WTC11 (cell line): Measurements from ENCODE around the gene CDC16. TPM values are rescaled to one million over a fixed set of nuclear protein-coding genes. Genes with fewer than 3 reads are reported as not detected.
"Not testable (repeated sequence)": the region's sequence is repeated elsewhere in the genome, so short reads cannot be mapped to it uniquely, and the experiment has no call there.

Experiments used
- ATAC-seq: fragments of 200-7000 bp; cut with Tn5 transposase; 2 replicates; pipeline ENCODE4 v1.10.0; 2021; ENCODE audit warnings: mild to moderate bottlenecking, moderate library complexity
- CTCF ChIA-PET: fragments of 300-600 bp; sonication (Branson Sonifier 250); formaldehyde crosslinking; loops from one replicate; lab custom pipeline; 2021; ENCODE audit warnings: antibody characterized with exemption; lab: Charles Lee
- POLR2A ChIA-PET: fragments of 350-600 bp; sonication (Branson Sonifier 250); formaldehyde crosslinking; loops from one replicate; lab custom pipeline; 2021; ENCODE audit warnings: antibody characterized with exemption; lab: Charles Lee
- DNase-seq: peaks from one replicate; pipeline ENCODE4 v3.0.0; 2021; ENCODE audit warnings: low spot score
- H3K27ac Mint-ChIP-seq: 2 replicates; pipeline ENCODE4 v1.8.0; 2021; ENCODE audit warnings: mixed read lengths
- H3K27me3 Mint-ChIP-seq: 2 replicates; pipeline ENCODE4 v1.8.0; 2021; ENCODE audit warnings: low read depth, mild to moderate bottlenecking, moderate library complexity, mixed read lengths
- H3K36me3 Mint-ChIP-seq: 2 replicates; pipeline ENCODE4 v1.8.0; 2021; ENCODE audit warnings: mixed read lengths
- H3K4me1 Mint-ChIP-seq: 2 replicates; pipeline ENCODE4 v1.8.0; 2022; ENCODE audit warnings: mixed read lengths
- H3K4me3 Mint-ChIP-seq: 2 replicates; pipeline ENCODE4 v1.8.0; 2021; ENCODE audit warnings: mild to moderate bottlenecking, moderate library complexity, mixed read lengths
- H3K9me3 Mint-ChIP-seq: 2 replicates; pipeline ENCODE4 v1.8.0; 2021; ENCODE audit warnings: mixed read lengths
- ATF6 ChIP-seq: sonication (generic); formaldehyde crosslinking; IDR thresholded peaks from 2 replicates; pipeline ENCODE4 v1.8.1; 2023; ENCODE audit warnings: mild to moderate bottlenecking, missing genetic modification reagents
- CBFB ChIP-seq: sonication (generic); formaldehyde crosslinking; IDR thresholded peaks from 2 replicates; pipeline ENCODE4 v1.8.1; 2022; ENCODE audit warnings: mild to moderate bottlenecking, low read depth, missing genetic modification reagents
- CREM ChIP-seq: sonication (generic); formaldehyde crosslinking; IDR thresholded peaks from 2 replicates; pipeline ENCODE4 v1.8.1; 2022; ENCODE audit warnings: mild to moderate bottlenecking, missing genetic modification reagents, moderate library complexity
- FOXP4 ChIP-seq: sonication (generic); formaldehyde crosslinking; IDR thresholded peaks from 2 replicates; pipeline ENCODE4 v1.8.0; 2022; ENCODE audit warnings: mild to moderate bottlenecking, missing genetic modification reagents
- GABPB1 ChIP-seq: sonication (generic); formaldehyde crosslinking; IDR thresholded peaks from 2 replicates; pipeline ENCODE4 v1.8.1; 2023; ENCODE audit warnings: mild to moderate bottlenecking, missing genetic modification reagents
- GRHL2 ChIP-seq: fragments of 250-450 bp; sonication (Bioruptor Pico); IDR thresholded peaks from 2 replicates; pipeline ENCODE4 v1.8.0; 2022; ENCODE audit warnings: mild to moderate bottlenecking, moderate library complexity; ENCODE audit not compliant: insufficient replicate concordance, severe bottlenecking
- HMGXB4 ChIP-seq: sonication (generic); formaldehyde crosslinking; IDR thresholded peaks from 2 replicates; pipeline ENCODE4 v1.8.1; 2023; ENCODE audit warnings: mild to moderate bottlenecking, moderate library complexity, missing genetic modification reagents
- IRF2 ChIP-seq: sonication (generic); formaldehyde crosslinking; IDR thresholded peaks from 2 replicates; pipeline ENCODE4 v1.8.0; 2022; ENCODE audit warnings: low read depth, missing genetic modification reagents, borderline replicate concordance
- MYBL2 ChIP-seq: sonication (generic); formaldehyde crosslinking; IDR thresholded peaks from 2 replicates; pipeline ENCODE4 v1.8.1; 2023; ENCODE audit warnings: mild to moderate bottlenecking, moderate library complexity, missing genetic modification reagents
- NR1H2 ChIP-seq: sonication (generic); formaldehyde crosslinking; IDR thresholded peaks from 2 replicates; pipeline ENCODE4 v1.9.0; 2021; ENCODE audit warnings: mild to moderate bottlenecking, moderate library complexity, missing genetic modification reagents
- RELA ChIP-seq: sonication (generic); formaldehyde crosslinking; IDR thresholded peaks from 2 replicates; pipeline ENCODE4 v1.8.1; 2022; ENCODE audit warnings: missing genetic modification reagents, mild to moderate bottlenecking, borderline replicate concordance
- SOX15 ChIP-seq: fragments of 250-450 bp; sonication (Bioruptor Pico); IDR thresholded peaks from 2 replicates; pipeline ENCODE4 v1.9.0; 2021; ENCODE audit warnings: mild to moderate bottlenecking
- TEAD4 ChIP-seq: sonication (generic); formaldehyde crosslinking; IDR thresholded peaks from 2 replicates; pipeline ENCODE4 v1.8.0; 2022; ENCODE audit warnings: mild to moderate bottlenecking, missing genetic modification reagents
- TP53 ChIP-seq: sonication (generic); formaldehyde crosslinking; IDR thresholded peaks from 2 replicates; pipeline ENCODE4 v1.8.1; 2023; ENCODE audit warnings: mild to moderate bottlenecking, missing genetic modification reagents
- ZBTB21 ChIP-seq: sonication (generic); formaldehyde crosslinking; IDR thresholded peaks from 2 replicates; pipeline ENCODE4 v1.8.1; 2023; ENCODE audit warnings: mild to moderate bottlenecking, missing genetic modification reagents, borderline replicate concordance
- ZBTB43 ChIP-seq: sonication (generic); formaldehyde crosslinking; IDR thresholded peaks from 2 replicates; pipeline ENCODE4 v1.8.1; 2023; ENCODE audit warnings: mild to moderate bottlenecking, missing genetic modification reagents
- ZNF138 ChIP-seq: sonication (generic); formaldehyde crosslinking; conservative IDR thresholded peaks from 2 replicates; pipeline ENCODE4 v1.8.1; 2022; ENCODE audit warnings: mild to moderate bottlenecking, moderate library complexity, missing genetic modification reagents
- ZNF396 ChIP-seq: fragments of 250-450 bp; sonication (Bioruptor Pico); IDR thresholded peaks from 2 replicates; pipeline ENCODE4 v1.8.0; 2021; ENCODE audit warnings: mild to moderate bottlenecking, moderate library complexity, borderline replicate concordance
- ZNF425 ChIP-seq: fragments of 250-450 bp; sonication (Bioruptor Pico); conservative IDR thresholded peaks from 2 replicates; pipeline ENCODE4 v1.9.0; 2021; ENCODE audit warnings: mild to moderate bottlenecking
- ZNF512 ChIP-seq: sonication (generic); formaldehyde crosslinking; IDR thresholded peaks from 2 replicates; pipeline ENCODE4 v1.8.1; 2022; ENCODE audit warnings: missing genetic modification reagents, borderline replicate concordance
- total RNA-seq: library from RNA; stranded (reverse); gene quantifications from 3 replicates; pipeline ENCODE4 v1.2.3, GENCODE V29; 2021

The CDC16 gene
- total RNA-seq, 1 experiment from 2014 or later: 73.5 TPM

- Mint-ChIP-seq H3K36me3 (peaks cover 82% of the 10 kb centered on the region), H3K9me3 (no peaks in the 10 kb centered on the region)
Observed at GRCh38 chr13:114249077-114249476, 14.4 kb downstream of the CDC16 start.

GRCh38 chr13:114251639-114252440 lies 17.1 kb downstream of the CDC16 start:
- H3K4me1 Mint-ChIP-seq: peaks cover 24% of the 10 kb centered on the region
- H3K9me3 Mint-ChIP-seq, H3K27me3 Mint-ChIP-seq, H3K4me3 Mint-ChIP-seq, POLR2A ChIA-PET, H3K27ac Mint-ChIP-seq, DNase-seq, ATAC-seq: not testable (repeated sequence)
- H3K36me3 Mint-ChIP-seq: peaks cover 67% of the 10 kb centered on the region
- CTCF ChIA-PET: interaction anchor here (1.6 kb wide), 1 partner anchor 16 kb away, joined by 4 read pairs; no protein-coding TSS in a partner anchor

More at GRCh38 chr13:114249077-114249476, 14.4 kb downstream of the CDC16 start:
- H3K27ac Mint-ChIP-seq: no peak overlapping the region
- TF ChIP-seq GRHL2 (CRISPR knock-in tag) (no peak), SOX15 (no peak), GABPB1 (CRISPR knock-in tag) (no peak), RELA (CRISPR knock-in tag) (no peak), ZNF396 (CRISPR knock-in tag) (no peak), FOXP4 (CRISPR knock-in tag) (no peak)
- ChIA-PET POLR2A (no interaction called here), CTCF (no interaction called here)
- H3K4me3 Mint-ChIP-seq: no peak overlapping the region
- no peak for DNase-seq
- H3K27me3 Mint-ChIP-seq: no peaks in the 10 kb centered on the region
- ATAC-seq: no peak
- no peaks in the 10 kb centered on the region for H3K4me1 Mint-ChIP-seq

- peak overlapping the region; percentile 88 for H3K27ac Mint-ChIP-seq
- POLR2A ChIA-PET: no interaction called here
- peak overlapping the region; percentile 29 for H3K4me3 Mint-ChIP-seq
- DNase-seq (no peak), ATAC-seq (peak; percentile 53; the same call in 1 of the 2 replicates)
- peaks cover 66% of the 10 kb centered on the region for H3K36me3 Mint-ChIP-seq
- no peaks in the 10 kb centered on the region for H3K27me3 Mint-ChIP-seq
- CTCF ChIA-PET: interaction anchor here (1.0 kb wide), 1 partner anchor 21 kb away, joined by 3 read pairs; no protein-coding TSS in a partner anchor
- H3K9me3 Mint-ChIP-seq: no peaks in the 10 kb centered on the region
- peaks cover 42% of the 10 kb centered on the region for H3K4me1 Mint-ChIP-seq
- no peak for TF ChIP-seq ZNF512 (CRISPR knock-in tag)
- no peak for TF ChIP-seq ZNF138 (CRISPR knock-in tag)
- TF ChIP-seq IRF2 (CRISPR knock-in tag): no peak
- no peak for TF ChIP-seq ZNF425 (CRISPR knock-in tag)
- no peak for TF ChIP-seq ZBTB21
- no peak for TF ChIP-seq NR1H2
- TF ChIP-seq TP53 (CRISPR knock-in tag): no peak
- TF ChIP-seq ZBTB43 (CRISPR knock-in tag): no peak
- TF ChIP-seq CBFB: no peak
- TF ChIP-seq CREM (CRISPR knock-in tag): no peak
- TF ChIP-seq MYBL2 (CRISPR knock-in tag): no peak
- TF ChIP-seq GRHL2 (CRISPR knock-in tag): no peak
- TF ChIP-seq HMGXB4 (CRISPR knock-in tag): no peak
- no peak for TF ChIP-seq TEAD4 (CRISPR knock-in tag)
- TF ChIP-seq ATF6 (CRISPR knock-in tag): no peak
Observed at GRCh38 chr13:114256547-114256946, 21.9 kb downstream of the CDC16 start.
